SIG-M5 treated with dmso at 0.1 percent for 504 hours (cell line): ENCODE data around the gene BABAM2.
A peak's percentile ranks its signal among the peaks of the same experiment; 100 is the strongest.
"Not testable (repeated sequence)": the region's sequence is repeated elsewhere in the genome, so short reads cannot be mapped to it uniquely, and the experiment has no call there.

Experiments used
- DNase-seq: peaks from one replicate; lab custom pipeline; 2025; ENCODE audit not compliant: unreplicated experiment; lab: John Stamatoyannopoulos, UW

BABAM2 gene

GRCh38 chr2:28102455-28102874 lies 211.9 kb downstream of the BABAM2 start:
- no peak for DNase-seq

GRCh38 chr2:28103611-28104010 lies 213.1 kb downstream of the BABAM2 start:
- DNase-seq = no peak

- no peak for DNase-seq
Observed at GRCh38 chr2:28108143-28108542, 217.6 kb downstream of the BABAM2 start.

- DNase-seq = not testable (repeated sequence)
Observed at GRCh38 chr2:28113771-28114170, 223.2 kb downstream of the BABAM2 start.

GRCh38 chr2:28117104-28117596 lies 226.6 kb downstream of the BABAM2 start:
- no peak for DNase-seq

GRCh38 chr2:28119631-28120030 lies 229.1 kb downstream of the BABAM2 start:
- no peak for DNase-seq

GRCh38 chr2:28128281-28128950 lies 237.9 kb downstream of the BABAM2 start:
- DNase-seq = no peak

GRCh38 chr2:28129955-28130695 lies 239.6 kb downstream of the BABAM2 start:
- no peak for DNase-seq

- DNase-seq = no peak
Observed at GRCh38 chr2:28133778-28134177, 243.2 kb downstream of the BABAM2 start.

GRCh38 chr2:28134262-28134812 lies 243.8 kb downstream of the BABAM2 start:
- DNase-seq = peak; percentile 42

GRCh38 chr2:28134857-28135256 lies 244.3 kb downstream of the BABAM2 start:
- no peak for DNase-seq

GRCh38 chr2:28135324-28135723 lies 244.8 kb downstream of the BABAM2 start:
- DNase-seq = no peak

- DNase-seq = no peak
Observed at GRCh38 chr2:28135799-28136198, 245.3 kb downstream of the BABAM2 start.

GRCh38 chr2:28136556-28136955 lies 246.0 kb downstream of the BABAM2 start:
- no peak for DNase-seq

- no peak for DNase-seq
Observed at GRCh38 chr2:28137221-28137620, 246.7 kb downstream of the BABAM2 start.

GRCh38 chr2:28142386-28142785 lies 251.9 kb downstream of the BABAM2 start:
- DNase-seq = no peak

GRCh38 chr2:28148000-28148399 lies 257.5 kb downstream of the BABAM2 start:
- DNase-seq = no peak

- DNase-seq = no peak
Observed at GRCh38 chr2:28148566-28148965, 258.0 kb downstream of the BABAM2 start.

GRCh38 chr2:28150236-28150915 lies 259.8 kb downstream of the BABAM2 start:
- no peak for DNase-seq

- DNase-seq = no peak
Observed at GRCh38 chr2:28150994-28151393, 260.5 kb downstream of the BABAM2 start.

- no peak for DNase-seq
Observed at GRCh38 chr2:28152585-28153280, 262.2 kb downstream of the BABAM2 start.
